ENCODE data around the gene ISM2. TPM values are rescaled to one million over a fixed set of nuclear protein-coding genes. Genes with fewer than 3 reads are reported as not detected.

ISM2 gene
- total and polyA plus RNA-seq, 2 of the 13 experiments (the other 11 are each of a cell fraction or from before 2014, with no cell fraction given) = 1.8 to 40.7 TPM

GRCh38 chr14:77498120-77498979, at the start of gene ISM2 (continued):
- TF ChIP-seq JUNB (CRISPR knock-in tag; IDR thresholded peaks at IDR 0.05; ENCODE audit: borderline replicate concordance) = no peak
- 0 out of 2 replicates have a peak, but pooled peaks have one; percentile 45 for TF ChIP-seq POGZ (CRISPR knock-in tag; IDR thresholded peaks at IDR 0.05)
- TF ChIP-seq ZNF879 (CRISPR knock-in tag; IDR thresholded peaks at IDR 0.05) = 0 out of 2 replicates have a peak, but pooled peaks have one; percentile 75
- no peak for TF ChIP-seq ZNF570 (CRISPR knock-in tag; IDR thresholded peaks at IDR 0.05; ENCODE audit: borderline replicate concordance)
- peak; percentile 75; the same call in 1 of the 2 replicates for TF ChIP-seq CCDC6 (CRISPR knock-in tag; IDR thresholded peaks at IDR 0.05)
- TF ChIP-seq ZNF431 (CRISPR knock-in tag; IDR thresholded peaks at IDR 0.05; ENCODE audit: borderline replicate concordance, low read depth) = peak; percentile 72
- TF ChIP-seq ZNF512 (CRISPR knock-in tag; IDR thresholded peaks at IDR 0.05) = no peak
- no peak for TF ChIP-seq MAFF (IDR thresholded peaks at IDR 0.05; ENCODE audit: low read depth, low read length)
- peak; percentile 92 for TF ChIP-seq MAX (IDR thresholded peaks at IDR 0.05)
- peak; percentile 72; the same call in 1 of the 2 replicates for TF ChIP-seq HOXA5 (CRISPR knock-in tag; IDR thresholded peaks at IDR 0.05)
- peak; percentile 80 for TF ChIP-seq NFKB2 (CRISPR knock-in tag; IDR thresholded peaks at IDR 0.05; ENCODE audit: borderline replicate concordance)
- TF ChIP-seq SIN3B (IDR thresholded peaks at IDR 0.05; ENCODE audit: low read length) = no peak
- TF ChIP-seq MEIS2 (CRISPR knock-in tag; IDR thresholded peaks at IDR 0.05) = peak; percentile 76
- no peak for TF ChIP-seq PHF21A (CRISPR knock-in tag; IDR thresholded peaks at IDR 0.05)
- TF ChIP-seq TEAD3 (CRISPR knock-in tag; optimal IDR thresholded peaks at IDR 0.05; ENCODE audit: borderline replicate concordance) = peak; percentile 49
- 0 out of 2 replicates have a peak, but pooled peaks have one; percentile 87 for TF ChIP-seq KLF6 (CRISPR knock-in tag; IDR thresholded peaks at IDR 0.05)
- TF ChIP-seq HMGXB4 (CRISPR knock-in tag; IDR thresholded peaks at IDR 0.05; ENCODE audit: borderline replicate concordance in 1 of 2, low read depth in 1 of 2) = peak in 1 of 2 experiments; percentile 70; a peak in 3 of 4 replicates
- TF ChIP-seq TMF1 (CRISPR knock-in tag; IDR thresholded peaks at IDR 0.05; ENCODE audit: low read depth) = no peak
- peak; percentile 28; the same call in 1 of the 2 replicates for TF ChIP-seq TFE3 (CRISPR knock-in tag; IDR thresholded peaks at IDR 0.05)
- TF ChIP-seq SAP130 (CRISPR knock-in tag; IDR thresholded peaks at IDR 0.05; ENCODE audit: low read depth) = peak; percentile 9
- no peak for TF ChIP-seq SIX1 (CRISPR knock-in tag; IDR thresholded peaks at IDR 0.05; ENCODE audit: borderline replicate concordance)
- TF ChIP-seq POLR2A (IDR thresholded peaks at IDR 0.05; ENCODE audit: insufficient read depth in 1 of 2, low read depth in 2 of 2, low read length in 2 of 2) = peak in 1 of 2 experiments; percentile 94; a peak in 2 of 4 replicates
- TF ChIP-seq KLF12 (CRISPR knock-in tag; IDR thresholded peaks at IDR 0.05; ENCODE audit: borderline replicate concordance) = peak; percentile 61; the same call in 1 of the 2 replicates
- TF ChIP-seq ZNF703 (CRISPR knock-in tag; IDR thresholded peaks at IDR 0.05; ENCODE audit: borderline replicate concordance) = peak; percentile 81; the same call in 1 of the 2 replicates
- TF ChIP-seq ZNF709 (CRISPR knock-in tag; IDR thresholded peaks at IDR 0.05) = no peak; the same call in 1 of the 2 replicates
- peak; percentile 63; the same call in 1 of the 2 replicates for TF ChIP-seq ZNF564 (CRISPR knock-in tag; IDR thresholded peaks at IDR 0.05)

All from HepG2 (cell line).